ENCODE results near the gene SNX19.

- TF ChIP-seq CTCF (IDR thresholded peaks at IDR 0.05; ENCODE audit: insufficient read depth, low read length, poor library complexity, severe bottlenecking): no peak
- no peak for TF ChIP-seq EZH2phosphoT487 (conservative IDR thresholded peaks at IDR 0.05; ENCODE audit: low read length)
Measured at GRCh38 chr11:130911306-130911705, 5.0 kb downstream of the SNX19 start.
